GM12878 (cell line): ENCODE data around the gene DAZAP1.

Experiments used
- CTCF ChIP-seq, 3 experiments: IDR thresholded peaks in 2 of 3; conservative IDR thresholded peaks in 1 of 3; 2 replicates each; pipeline ENCODE4 v1.5.1; 2011; ENCODE audit warnings: low read depth in 3 of 3, low read length in 3 of 3, mild to moderate bottlenecking in 3 of 3, control low read depth in 2 of 3, moderate library complexity in 2 of 3, inconsistent platforms in 1 of 3, mixed read lengths in 1 of 3; ENCODE audit not compliant: control insufficient read depth in 2 of 3, insufficient read depth in 1 of 3; ENCODE audit errors: extremely low read depth in 1 of 3
- E2F4 ChIP-seq: IDR thresholded peaks from 2 replicates; pipeline ENCODE4 v1.6.1; 2012; ENCODE audit warnings: low read depth, low read length, improper control_type of control experiment
- EP300 ChIP-seq, 2 experiments: fragments of 150-350 bp in 1 of 2; IDR thresholded peaks; 2 replicates each; pipeline ENCODE4 v1.6.1; 2011 to 2012; ENCODE audit warnings: low read depth in 2 of 2, low read length in 2 of 2, borderline replicate concordance in 1 of 2, improper control_type of control experiment in 1 of 2, inconsistent platforms in 1 of 2; ENCODE audit not compliant: control insufficient read depth in 1 of 2
- FOXM1 ChIP-seq: IDR thresholded peaks from 2 replicates; pipeline ENCODE4 v1.6.1; 2012; ENCODE audit warnings: low read depth, mild to moderate bottlenecking, inconsistent platforms, low read length, moderate library complexity
- MLLT1 ChIP-seq: fragments of 450-650 bp; IDR thresholded peaks from 2 replicates; pipeline ENCODE4 v1.6.1; 2016; ENCODE audit warnings: mild to moderate bottlenecking
- MTA3 ChIP-seq: IDR thresholded peaks from 2 replicates; pipeline ENCODE4 v1.6.1; 2012; ENCODE audit warnings: low read length, inconsistent platforms, borderline replicate concordance
- TARDBP ChIP-seq: IDR thresholded peaks from 2 replicates; pipeline ENCODE4 v1.6.1; 2016; ENCODE audit warnings: borderline replicate concordance
- TF ChIP-seq, protein P1 (sequence below): IDR thresholded peaks from 2 replicates; pipeline ENCODE4 v1.6.1; 2011; ENCODE audit warnings: low read depth, low read length, improper control_type of control experiment, borderline replicate concordance

DNA sequence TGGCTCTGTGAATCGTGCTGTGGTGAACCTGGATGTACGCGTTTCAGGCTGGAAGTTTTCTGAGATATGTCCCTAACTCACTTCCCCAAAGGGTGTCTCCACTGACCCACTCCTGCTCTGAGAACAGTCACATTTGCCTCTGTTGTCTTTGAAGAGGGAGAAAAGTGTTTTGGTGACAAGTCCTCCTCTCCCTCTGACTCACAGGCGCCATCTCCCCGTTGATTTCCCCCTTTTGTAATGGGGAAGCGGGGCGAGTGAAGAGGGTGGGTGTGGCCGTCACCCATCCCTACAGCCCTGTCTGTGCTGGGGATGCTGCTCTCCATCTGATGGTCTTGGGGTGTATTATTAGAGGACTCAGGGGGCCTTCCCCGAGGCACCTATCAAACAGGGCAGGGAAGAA lies 52.1 kb downstream of the DAZAP1 start:
- TF ChIP-seq TARDBP: no peak
- no peak for TF ChIP-seq FOXM1
- no peak for TF ChIP-seq EP300 (IDR thresholded peaks at IDR 0.05; ENCODE audit: borderline replicate concordance in 1 of 2, control insufficient read depth in 1 of 2, low read depth in 2 of 2, low read length in 2 of 2)
- TF ChIP-seq E2F4: no peak
- no peak for TF ChIP-seq MTA3
- TF ChIP-seq, protein P1, sequence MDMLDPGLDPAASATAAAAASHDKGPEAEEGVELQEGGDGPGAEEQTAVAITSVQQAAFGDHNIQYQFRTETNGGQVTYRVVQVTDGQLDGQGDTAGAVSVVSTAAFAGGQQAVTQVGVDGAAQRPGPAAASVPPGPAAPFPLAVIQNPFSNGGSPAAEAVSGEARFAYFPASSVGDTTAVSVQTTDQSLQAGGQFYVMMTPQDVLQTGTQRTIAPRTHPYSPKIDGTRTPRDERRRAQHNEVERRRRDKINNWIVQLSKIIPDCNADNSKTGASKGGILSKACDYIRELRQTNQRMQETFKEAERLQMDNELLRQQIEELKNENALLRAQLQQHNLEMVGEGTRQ: no peak
- TF ChIP-seq MLLT1: no peak
- TF ChIP-seq CTCF (IDR thresholded peaks at IDR 0.05 in 2 of 3, conservative IDR thresholded peaks at IDR 0.05 in 1 of 3; ENCODE audit: control insufficient read depth in 2 of 3, extremely low read depth in 1 of 3, insufficient read depth in 1 of 3, low read depth in 3 of 3, low read length in 3 of 3): no peak
